G401.6 (cell line): Measurements from ENCODE around the gene KRT10.
"Not testable (repeated sequence)": the region's sequence is repeated elsewhere in the genome, so short reads cannot be mapped to it uniquely, and the experiment has no call there.

Source experiments
- FAIRE-seq: peaks from 2 replicates; lab custom pipeline; 2012; peaks lifted over from hg19 to GRCh38; lab: Jason Lieb, UNC

KRT10 gene

GRCh38 chr17:40832840-40833239 lies 10.4 kb upstream of the KRT10 start:
- FAIRE-seq: no peak

- FAIRE-seq: no peak
Observed at GRCh38 chr17:40830085-40830776, 7.8 kb upstream of the KRT10 start.

- FAIRE-seq: no peak
Observed at GRCh38 chr17:40828454-40829044, 6.1 kb upstream of the KRT10 start.

- FAIRE-seq: no peak
Observed at GRCh38 chr17:40827746-40828453, 5.5 kb upstream of the KRT10 start.

- no peak for FAIRE-seq
Observed at GRCh38 chr17:40825599-40825998, 3.2 kb upstream of the KRT10 start.

GRCh38 chr17:40824015-40824832 lies 1.8 kb upstream of the KRT10 start:
- FAIRE-seq: no peak

GRCh38 chr17:40821536-40821935 lies 878 bp downstream of the KRT10 start:
- no peak for FAIRE-seq

- FAIRE-seq: no peak
Observed at GRCh38 chr17:40820228-40820838, 2.1 kb downstream of the KRT10 start.

- FAIRE-seq: no peak
Observed at GRCh38 chr17:40819528-40820125, 2.8 kb downstream of the KRT10 start.

- no peak for FAIRE-seq
Observed at GRCh38 chr17:40818733-40819527, 3.5 kb downstream of the KRT10 start.

GRCh38 chr17:40818343-40818732 lies 4.1 kb downstream of the KRT10 start:
- FAIRE-seq: no peak

GRCh38 chr17:40817103-40817682 lies 5.2 kb downstream of the KRT10 start:
- no peak for FAIRE-seq

- no peak for FAIRE-seq
Observed at GRCh38 chr17:40816569-40816968, 5.8 kb downstream of the KRT10 start.

GRCh38 chr17:40815381-40815780 lies 7.0 kb downstream of the KRT10 start:
- FAIRE-seq: no peak

- not testable (repeated sequence) for FAIRE-seq
Observed at GRCh38 chr17:40814657-40815056, 7.8 kb downstream of the KRT10 start.

GRCh38 chr17:40813804-40814203 lies 8.6 kb downstream of the KRT10 start:
- FAIRE-seq: no peak

- no peak for FAIRE-seq
Observed at GRCh38 chr17:40812639-40813038, 9.8 kb downstream of the KRT10 start.

GRCh38 chr17:40810494-40810893 lies 11.9 kb downstream of the KRT10 start:
- FAIRE-seq: no peak

GRCh38 chr17:40809721-40810421 lies 12.5 kb downstream of the KRT10 start:
- no peak for FAIRE-seq

GRCh38 chr17:40806131-40806530 lies 16.3 kb downstream of the KRT10 start:
- no peak for FAIRE-seq
